WTC11 (cell line): ENCODE results near the gene WNT11. TPM values are rescaled to one million over a fixed set of nuclear protein-coding genes. Genes with fewer than 3 reads are reported as not detected.

Experiments used
- AR ChIP-seq: fragments of 250-450 bp; sonication (Bioruptor Pico); IDR thresholded peaks from 2 replicates; pipeline ENCODE4 v1.9.0; 2021; ENCODE audit warnings: mild to moderate bottlenecking
- CBFB ChIP-seq: sonication (generic); formaldehyde crosslinking; IDR thresholded peaks from 2 replicates; pipeline ENCODE4 v1.8.1; 2022; ENCODE audit warnings: mild to moderate bottlenecking, low read depth, missing genetic modification reagents
- E2F1 ChIP-seq: sonication (generic); formaldehyde crosslinking; IDR thresholded peaks from 2 replicates; pipeline ENCODE4 v1.8.0; 2022; ENCODE audit warnings: mild to moderate bottlenecking, missing genetic modification reagents
- ELF4 ChIP-seq: sonication (generic); formaldehyde crosslinking; IDR thresholded peaks from 2 replicates; pipeline ENCODE4 v1.8.1; 2022; ENCODE audit warnings: low read depth, mild to moderate bottlenecking, moderate library complexity, missing genetic modification reagents
- ESRRA ChIP-seq: sonication (generic); formaldehyde crosslinking; IDR thresholded peaks from 2 replicates; pipeline ENCODE4 v1.8.1; 2022; ENCODE audit warnings: mild to moderate bottlenecking, missing genetic modification reagents, borderline replicate concordance
- FOXK1 ChIP-seq: sonication (generic); formaldehyde crosslinking; IDR thresholded peaks from 2 replicates; pipeline ENCODE4 v1.8.0; 2022; ENCODE audit warnings: mild to moderate bottlenecking, moderate library complexity, missing genetic modification reagents
- GTF2I ChIP-seq: fragments of 250-450 bp; sonication (Bioruptor Pico); conservative IDR thresholded peaks from 2 replicates; pipeline ENCODE4 v1.4.0; 2021; ENCODE audit warnings: mild to moderate bottlenecking
- HMGA2 ChIP-seq: fragments of 250-450 bp; sonication (Bioruptor Pico); IDR thresholded peaks from 2 replicates; pipeline ENCODE4 v1.4.0; 2021; ENCODE audit warnings: mild to moderate bottlenecking, moderate library complexity
- HMGXB4 ChIP-seq: sonication (generic); formaldehyde crosslinking; IDR thresholded peaks from 2 replicates; pipeline ENCODE4 v1.8.1; 2023; ENCODE audit warnings: mild to moderate bottlenecking, moderate library complexity, missing genetic modification reagents
- KAT7 ChIP-seq: sonication (generic); formaldehyde crosslinking; IDR thresholded peaks from 2 replicates; pipeline ENCODE4 v1.8.1; 2023; ENCODE audit warnings: missing genetic modification reagents, mild to moderate bottlenecking, borderline replicate concordance
- MXD4 ChIP-seq: fragments of 250-450 bp; sonication (Bioruptor Pico); IDR thresholded peaks from 2 replicates; pipeline ENCODE4 v1.8.0; 2021; ENCODE audit warnings: mild to moderate bottlenecking, moderate library complexity, borderline replicate concordance
- MYBL2 ChIP-seq: sonication (generic); formaldehyde crosslinking; IDR thresholded peaks from 2 replicates; pipeline ENCODE4 v1.8.1; 2023; ENCODE audit warnings: mild to moderate bottlenecking, moderate library complexity, missing genetic modification reagents
- NFATC4 ChIP-seq: fragments of 250-450 bp; sonication (Bioruptor Pico); IDR thresholded peaks from 2 replicates; pipeline ENCODE4 v1.9.0; 2021; ENCODE audit warnings: mild to moderate bottlenecking
- NR3C1 ChIP-seq: sonication (generic); formaldehyde crosslinking; conservative IDR thresholded peaks from 2 replicates; pipeline ENCODE4 v1.8.1; 2023; ENCODE audit warnings: low read depth, mild to moderate bottlenecking, missing genetic modification reagents
- OVOL2 ChIP-seq: fragments of 250-450 bp; sonication (Bioruptor Pico); IDR thresholded peaks from 2 replicates; pipeline ENCODE4 v1.9.0; 2021; ENCODE audit warnings: mild to moderate bottlenecking, borderline replicate concordance
- PREB ChIP-seq: sonication (generic); formaldehyde crosslinking; IDR thresholded peaks from 2 replicates; pipeline ENCODE4 v1.8.1; 2022; ENCODE audit warnings: mild to moderate bottlenecking, missing genetic modification reagents, moderate library complexity, borderline replicate concordance
- RORB ChIP-seq: fragments of 250-450 bp; sonication (Bioruptor Pico); IDR thresholded peaks from 2 replicates; pipeline ENCODE4 v1.9.0; 2021; ENCODE audit warnings: mild to moderate bottlenecking
- SMAD3 ChIP-seq: sonication (generic); formaldehyde crosslinking; IDR thresholded peaks from 2 replicates; pipeline ENCODE4 v1.8.0; 2022; ENCODE audit warnings: missing genetic modification reagents, mild to moderate bottlenecking, borderline replicate concordance
- SP1 ChIP-seq: sonication (generic); formaldehyde crosslinking; conservative IDR thresholded peaks from 2 replicates; pipeline ENCODE4 v1.8.1; 2022; ENCODE audit warnings: missing genetic modification reagents
- TEAD1 ChIP-seq: sonication (generic); formaldehyde crosslinking; IDR thresholded peaks from 2 replicates; pipeline ENCODE4 v1.8.0; 2022; ENCODE audit warnings: mild to moderate bottlenecking, missing genetic modification reagents
- TEAD4 ChIP-seq: sonication (generic); formaldehyde crosslinking; IDR thresholded peaks from 2 replicates; pipeline ENCODE4 v1.8.0; 2022; ENCODE audit warnings: mild to moderate bottlenecking, missing genetic modification reagents
- ZMAT4 ChIP-seq: fragments of 250-450 bp; sonication (Bioruptor Pico); IDR thresholded peaks from 2 replicates; pipeline ENCODE4 v1.9.0; 2021; ENCODE audit warnings: mild to moderate bottlenecking
- ZNF121 ChIP-seq: sonication (generic); formaldehyde crosslinking; IDR thresholded peaks from 2 replicates; pipeline ENCODE4 v1.8.0; 2023; ENCODE audit warnings: missing genetic modification reagents
- ZNF232 ChIP-seq: sonication (generic); formaldehyde crosslinking; IDR thresholded peaks from 2 replicates; pipeline ENCODE4 v1.8.0; 2022; ENCODE audit warnings: mild to moderate bottlenecking, missing genetic modification reagents
- ZNF281 ChIP-seq: sonication (generic); formaldehyde crosslinking; IDR thresholded peaks from 2 replicates; pipeline ENCODE4 v1.8.0; 2023; ENCODE audit warnings: mild to moderate bottlenecking, missing genetic modification reagents
- ZSCAN18 ChIP-seq: fragments of 250-450 bp; sonication (Bioruptor Pico); IDR thresholded peaks from 2 replicates; pipeline ENCODE4 v2.1.2; 2022; ENCODE audit warnings: mild to moderate bottlenecking, moderate library complexity
- total RNA-seq: library from RNA; stranded (reverse); gene quantifications from 3 replicates; pipeline ENCODE4 v1.2.3, GENCODE V29; 2021

Gene WNT11
- total RNA-seq, 1 experiment from 2014 or later, result 0.79 TPM

GRCh38 chr11:76208438-76209374, 2.4 kb upstream of the WNT11 start (continued):
- 0 out of 2 replicates have a peak, but pooled peaks have one; percentile 20 for TF ChIP-seq SMAD3 (CRISPR knock-in tag)
- TF ChIP-seq MXD4, result no peak
- TF ChIP-seq ZNF232, result no peak
- no peak for TF ChIP-seq ZMAT4 (CRISPR knock-in tag)
- TF ChIP-seq NFATC4 (CRISPR knock-in tag), result no peak
- no peak for TF ChIP-seq ZSCAN18 (CRISPR knock-in tag)
- no peak for TF ChIP-seq RORB (CRISPR knock-in tag)
- TF ChIP-seq FOXK1 (CRISPR knock-in tag), result no peak
- 0 out of 2 replicates have a peak, but pooled peaks have one; percentile 28 for TF ChIP-seq ZNF121 (CRISPR knock-in tag)
- TF ChIP-seq GTF2I (CRISPR knock-in tag), result no peak
- TF ChIP-seq KAT7 (CRISPR knock-in tag), result no peak
- no peak for TF ChIP-seq HMGA2 (CRISPR knock-in tag)
- TF ChIP-seq ELF4, result no peak
- TF ChIP-seq OVOL2 (CRISPR knock-in tag), result no peak
- TF ChIP-seq TEAD1 (CRISPR knock-in tag), result no peak
- no peak for TF ChIP-seq CBFB (CRISPR knock-in tag)
- peak; percentile 89 for TF ChIP-seq HMGXB4
- no peak for TF ChIP-seq SP1
- no peak for TF ChIP-seq AR (CRISPR knock-in tag)
- TF ChIP-seq TEAD4, result no peak
- peak; percentile 41; the same call in 1 of the 2 replicates for TF ChIP-seq ESRRA
- TF ChIP-seq NR3C1 (CRISPR knock-in tag), result no peak
- TF ChIP-seq PREB, result no peak
- no peak for TF ChIP-seq MYBL2 (CRISPR knock-in tag)
- TF ChIP-seq ZNF281 (CRISPR knock-in tag), result no peak
- no peak for TF ChIP-seq E2F1 (CRISPR knock-in tag)
